ENCODE data around the gene POLR2E. TPM values are rescaled to one million over a fixed set of nuclear protein-coding genes. Genes with fewer than 3 reads are reported as not detected.

Gene POLR2E
- total and polyA plus RNA-seq, 9 of the 15 experiments (the other 6 are each of a cell fraction or from before 2014, with no cell fraction given) = 3.4 to 413 (median 244) TPM

DNA sequence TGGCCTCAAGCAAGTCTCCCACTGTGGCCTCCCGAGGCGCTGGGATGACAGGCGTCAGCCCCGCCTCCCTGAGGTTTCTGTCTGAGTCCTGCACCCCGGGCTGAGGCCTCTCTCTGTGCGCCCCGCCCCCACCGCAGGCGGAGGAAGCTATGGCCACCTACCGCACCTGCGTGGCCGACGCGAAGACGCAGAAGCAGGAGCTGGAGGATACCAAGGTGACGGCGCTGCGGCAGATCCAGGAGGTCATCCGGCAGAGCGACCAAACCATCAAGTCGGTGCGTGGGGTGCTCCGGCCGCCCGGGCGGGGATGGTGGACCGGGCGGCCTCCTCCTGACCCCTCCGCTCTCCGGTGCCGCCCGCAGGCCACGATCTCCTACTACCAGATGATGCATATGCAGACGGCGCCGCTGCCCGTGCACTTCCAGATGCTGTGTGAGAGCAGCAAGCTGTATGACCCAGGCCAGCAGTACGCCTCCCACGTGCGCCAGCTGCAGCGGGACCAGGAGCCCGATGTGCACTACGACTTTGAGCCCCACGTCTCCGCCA is 15.5 kb downstream of the POLR2E start (continued):
- TF ChIP-seq TFAM (CRISPR knock-in tag; conservative IDR thresholded peaks at IDR 0.05) = no peak
- no peak for TF ChIP-seq ZNF551 (CRISPR knock-in tag; IDR thresholded peaks at IDR 0.05)
- no peak for TF ChIP-seq ZNF274 (IDR thresholded peaks at IDR 0.05; ENCODE audit: borderline replicate concordance, low read depth, low read length)
- TF ChIP-seq PCBP1 (IDR thresholded peaks at IDR 0.05; ENCODE audit: low read depth, low read length, poor library complexity, severe bottlenecking) = no peak
- no peak for TF ChIP-seq FOXA3 (CRISPR knock-in tag; conservative IDR thresholded peaks at IDR 0.05 in 1 of 2, IDR thresholded peaks at IDR 0.05 in 1 of 2)
- no peak for TF ChIP-seq ZKSCAN1 (IDR thresholded peaks at IDR 0.05; ENCODE audit: low read depth, low read length)
- no peak for TF ChIP-seq PHF20 (IDR thresholded peaks at IDR 0.05; ENCODE audit: partially characterized antibody)
- TF ChIP-seq RNF219 (CRISPR knock-in tag; IDR thresholded peaks at IDR 0.05) = no peak
- no peak for TF ChIP-seq STAG1 (CRISPR knock-in tag; IDR thresholded peaks at IDR 0.05; ENCODE audit: borderline replicate concordance)
- TF ChIP-seq ZNF583 (CRISPR knock-in tag; IDR thresholded peaks at IDR 0.05) = no peak
- no peak for TF ChIP-seq ZBTB26 (CRISPR knock-in tag; IDR thresholded peaks at IDR 0.05)
- TF ChIP-seq KLF10 (CRISPR knock-in tag; IDR thresholded peaks at IDR 0.05) = no peak
- TF ChIP-seq, protein P1, sequence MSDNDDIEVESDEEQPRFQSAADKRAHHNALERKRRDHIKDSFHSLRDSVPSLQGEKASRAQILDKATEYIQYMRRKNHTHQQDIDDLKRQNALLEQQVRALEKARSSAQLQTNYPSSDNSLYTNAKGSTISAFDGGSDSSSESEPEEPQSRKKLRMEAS (CRISPR knock-in tag; IDR thresholded peaks at IDR 0.05) = 0 out of 2 replicates have a peak, but pooled peaks have one; percentile 26
- TF ChIP-seq ZBTB33 (CRISPR knock-in tag; IDR thresholded peaks at IDR 0.05) = peak; percentile 89; the same call in 1 of the 2 replicates
- TF ChIP-seq, protein P2, sequence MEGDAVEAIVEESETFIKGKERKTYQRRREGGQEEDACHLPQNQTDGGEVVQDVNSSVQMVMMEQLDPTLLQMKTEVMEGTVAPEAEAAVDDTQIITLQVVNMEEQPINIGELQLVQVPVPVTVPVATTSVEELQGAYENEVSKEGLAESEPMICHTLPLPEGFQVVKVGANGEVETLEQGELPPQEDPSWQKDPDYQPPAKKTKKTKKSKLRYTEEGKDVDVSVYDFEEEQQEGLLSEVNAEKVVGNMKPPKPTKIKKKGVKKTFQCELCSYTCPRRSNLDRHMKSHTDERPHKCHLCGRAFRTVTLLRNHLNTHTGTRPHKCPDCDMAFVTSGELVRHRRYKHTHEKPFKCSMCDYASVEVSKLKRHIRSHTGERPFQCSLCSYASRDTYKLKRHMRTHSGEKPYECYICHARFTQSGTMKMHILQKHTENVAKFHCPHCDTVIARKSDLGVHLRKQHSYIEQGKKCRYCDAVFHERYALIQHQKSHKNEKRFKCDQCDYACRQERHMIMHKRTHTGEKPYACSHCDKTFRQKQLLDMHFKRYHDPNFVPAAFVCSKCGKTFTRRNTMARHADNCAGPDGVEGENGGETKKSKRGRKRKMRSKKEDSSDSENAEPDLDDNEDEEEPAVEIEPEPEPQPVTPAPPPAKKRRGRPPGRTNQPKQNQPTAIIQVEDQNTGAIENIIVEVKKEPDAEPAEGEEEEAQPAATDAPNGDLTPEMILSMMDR (IDR thresholded peaks at IDR 0.05 in 2 of 3, conservative IDR thresholded peaks at IDR 0.05 in 1 of 3; ENCODE audit: insufficient read depth in 2 of 3, low read depth in 1 of 3, low read length in 3 of 3) = peak in 2 of 3 experiments; percentile 23 to 26; a peak in 3 of 6 replicates
- peak; percentile 59 for TF ChIP-seq PKNOX1 (IDR thresholded peaks at IDR 0.05)
- TF ChIP-seq KDM5B (IDR thresholded peaks at IDR 0.05; ENCODE audit: insufficient replicate concordance, low read depth, low read length) = no peak

All from K562 (cell line).